GM10847 (cell line): ENCODE data around the gene TH.

ENCODE experiments used
- POLR2A ChIP-seq: IDR thresholded peaks from 2 replicates; pipeline ENCODE4 v1.6.1; 2011; ENCODE audit not compliant: insufficient read length; ENCODE audit errors: extremely low read depth

TH gene

DNA sequence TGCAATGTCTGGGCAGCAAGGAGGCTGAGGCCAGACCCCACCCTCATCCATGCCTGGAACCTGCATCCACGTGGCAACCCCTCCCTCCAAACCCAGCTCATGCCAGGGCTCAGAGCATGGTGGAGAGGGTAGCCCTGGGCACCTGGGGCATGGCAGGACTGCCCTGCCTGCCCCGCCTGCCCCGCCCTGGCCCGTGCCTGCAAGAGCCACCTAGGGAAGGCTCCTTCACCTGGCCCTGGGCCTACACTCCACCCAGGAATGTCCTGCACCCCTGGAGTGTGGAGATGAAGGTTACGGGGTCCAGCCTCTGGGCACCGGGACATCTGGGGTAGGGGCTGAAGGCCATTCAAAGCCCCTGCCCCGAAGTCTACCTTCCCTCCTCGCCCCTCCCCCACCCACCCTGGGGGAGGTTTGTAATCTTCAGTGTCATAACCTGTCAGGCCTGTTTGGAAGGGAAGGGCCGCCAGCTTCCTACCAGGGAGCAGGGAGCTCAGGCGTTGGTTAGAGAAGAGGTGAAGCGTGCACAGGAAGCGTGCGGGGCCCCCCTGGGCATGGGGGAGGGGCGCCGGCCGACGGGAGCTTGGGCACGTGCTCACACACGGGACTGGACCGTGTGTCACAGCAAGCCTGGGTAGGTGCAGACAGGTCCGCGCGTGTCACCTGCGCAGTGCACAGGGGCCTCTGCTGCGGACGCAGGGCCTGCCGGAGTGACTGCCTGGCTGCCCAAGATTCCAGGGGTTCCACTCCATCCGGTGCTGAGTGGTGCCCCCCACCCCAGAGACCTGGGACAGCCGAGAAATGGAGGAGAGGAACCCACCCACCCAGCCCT, 30.7 kb upstream of the TH start:
- no peak for TF ChIP-seq POLR2A

DNA sequence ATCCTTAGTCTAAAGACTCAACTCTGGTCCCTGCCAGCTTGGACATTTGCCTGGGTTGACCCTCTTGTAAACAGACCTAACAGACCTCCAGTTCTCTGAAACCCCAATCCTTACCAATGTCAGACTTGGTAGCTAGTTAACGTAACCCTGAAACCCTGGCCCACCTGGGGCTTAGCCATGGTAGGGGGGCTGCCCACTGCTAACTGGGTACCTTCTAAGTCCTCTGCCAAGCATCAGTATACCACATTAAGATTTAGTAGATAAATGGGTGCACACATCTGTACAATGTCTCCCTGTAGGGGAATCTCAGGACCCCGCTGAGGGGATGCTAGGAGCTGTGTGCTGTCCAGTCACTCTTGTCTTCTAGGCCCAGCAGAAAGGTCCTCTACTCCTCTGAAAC, 29.9 kb upstream of the TH start:
- no peak for TF ChIP-seq POLR2A

DNA sequence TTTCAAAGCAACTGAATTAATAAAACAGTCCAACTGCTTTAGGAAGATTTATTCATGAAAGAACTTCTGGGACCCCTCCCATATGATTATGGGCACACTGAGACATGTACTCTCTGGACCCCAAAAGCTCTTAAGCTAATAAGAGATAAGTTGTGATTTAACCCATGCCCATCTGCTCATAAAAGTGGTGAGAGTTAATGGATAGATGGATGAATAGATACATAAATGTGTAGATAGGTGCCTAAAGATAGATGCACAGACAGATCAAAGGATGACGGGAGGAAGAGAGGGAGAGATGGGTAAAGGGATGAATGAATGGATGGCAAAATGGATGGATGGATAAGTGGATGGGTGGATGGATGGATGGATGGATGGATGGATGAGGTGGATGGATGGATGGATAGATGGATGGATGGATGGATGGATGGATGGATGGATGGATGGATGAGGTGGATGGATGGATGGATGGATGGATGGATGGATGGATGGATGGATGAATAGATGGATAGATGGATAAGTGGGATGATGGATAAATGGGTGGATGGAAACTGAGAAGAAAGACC, 29.4 kb upstream of the TH start:
- TF ChIP-seq POLR2A = no peak

DNA sequence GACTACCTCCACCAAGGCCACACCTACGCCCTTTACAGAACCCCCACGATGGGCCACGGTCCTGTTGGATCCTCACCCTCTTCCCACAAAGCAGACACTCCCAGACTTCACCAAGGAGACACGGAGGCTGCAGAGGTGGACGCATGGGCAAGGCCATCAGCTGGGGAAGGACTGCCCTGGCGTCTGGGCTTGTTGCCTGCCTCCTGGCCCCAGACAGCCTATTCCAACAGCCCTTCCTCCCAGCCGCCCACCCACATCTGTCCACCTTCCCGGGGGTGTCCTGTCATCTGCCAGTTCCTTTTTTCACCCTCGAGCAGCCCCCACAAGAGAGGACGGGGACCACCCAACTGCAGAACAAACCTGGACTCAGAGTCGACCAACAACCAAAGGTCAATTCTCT, 28.9 kb upstream of the TH start:
- TF ChIP-seq POLR2A = no peak

DNA sequence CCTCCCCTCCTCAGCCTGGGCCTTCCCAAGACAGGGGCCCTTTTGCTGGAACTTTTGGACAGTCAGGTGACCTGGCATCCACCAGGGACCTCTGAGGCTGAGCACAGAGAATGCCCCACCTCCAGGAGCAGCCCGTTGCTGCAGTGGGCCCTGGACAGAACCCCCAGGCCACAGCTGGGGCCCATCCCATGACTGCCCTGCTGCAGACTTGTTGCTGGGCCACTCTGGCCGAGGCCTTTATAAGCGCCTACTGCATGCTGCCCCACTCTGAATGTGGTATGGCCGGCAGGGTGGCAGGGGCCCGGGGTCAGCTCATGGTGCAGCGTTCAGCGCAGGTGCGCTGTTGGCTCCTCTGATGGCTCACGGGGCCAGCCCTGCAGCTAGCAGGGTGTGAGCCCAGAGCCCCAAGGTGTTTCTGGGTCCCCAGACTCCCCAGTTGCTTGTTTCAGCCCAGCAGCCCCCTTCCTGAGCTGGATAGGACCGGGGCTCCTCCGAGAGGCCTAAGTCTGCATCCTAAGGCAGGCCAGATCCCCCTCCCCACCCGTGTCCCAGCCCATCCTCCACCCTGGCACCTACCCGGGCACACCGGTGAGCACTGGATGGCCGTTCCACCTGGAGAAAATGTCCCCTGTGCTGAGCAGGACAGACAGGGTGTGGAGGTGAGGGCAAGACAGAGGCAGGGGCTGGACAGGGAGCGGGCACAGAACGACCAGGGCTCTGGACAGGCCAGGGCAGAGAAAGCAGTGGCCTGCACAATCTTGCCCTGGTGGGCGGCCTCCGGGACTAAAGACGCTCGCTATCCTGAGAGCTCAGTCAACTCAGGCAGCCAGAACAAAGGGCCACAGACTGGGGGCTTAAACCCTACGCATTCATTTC, 28.1 kb upstream of the TH start:
- TF ChIP-seq POLR2A = no peak

DNA sequence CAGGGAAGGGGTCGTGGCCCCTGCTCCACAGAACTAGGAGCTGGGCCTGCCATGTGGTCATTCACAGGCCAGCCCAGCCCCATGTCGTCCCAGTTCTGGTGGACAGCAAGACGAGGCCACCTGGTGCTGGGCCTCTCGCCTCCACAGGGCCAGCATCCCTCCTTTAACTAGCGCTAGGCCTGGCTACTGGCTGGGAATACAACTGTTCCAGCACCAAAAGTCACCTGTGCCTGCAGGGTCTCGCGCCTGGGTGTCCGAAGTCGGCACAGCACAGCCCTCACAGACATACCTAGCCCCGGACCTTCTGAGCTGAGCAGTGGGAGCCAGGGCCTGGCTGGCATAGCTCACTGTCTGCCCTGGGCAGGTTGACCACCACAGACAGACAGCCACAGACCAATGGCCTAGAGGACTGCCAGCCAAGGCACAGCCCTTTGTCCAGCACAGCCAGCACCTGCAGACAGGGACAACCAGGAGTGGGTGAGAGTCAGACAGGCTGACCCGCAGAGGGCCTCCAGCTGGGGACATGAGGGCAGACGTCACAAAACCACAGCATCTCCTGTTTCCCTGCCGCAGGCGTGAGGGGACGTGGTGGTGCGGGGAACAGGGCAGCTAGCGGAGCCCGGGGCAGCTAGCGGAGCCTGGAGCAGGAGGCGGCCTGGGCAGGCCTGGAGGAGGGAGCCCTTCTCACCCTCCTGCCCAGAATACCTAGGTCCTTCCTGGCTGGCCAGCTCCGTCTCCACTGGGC, 27.2 kb upstream of the TH start:
- no peak for TF ChIP-seq POLR2A

DNA sequence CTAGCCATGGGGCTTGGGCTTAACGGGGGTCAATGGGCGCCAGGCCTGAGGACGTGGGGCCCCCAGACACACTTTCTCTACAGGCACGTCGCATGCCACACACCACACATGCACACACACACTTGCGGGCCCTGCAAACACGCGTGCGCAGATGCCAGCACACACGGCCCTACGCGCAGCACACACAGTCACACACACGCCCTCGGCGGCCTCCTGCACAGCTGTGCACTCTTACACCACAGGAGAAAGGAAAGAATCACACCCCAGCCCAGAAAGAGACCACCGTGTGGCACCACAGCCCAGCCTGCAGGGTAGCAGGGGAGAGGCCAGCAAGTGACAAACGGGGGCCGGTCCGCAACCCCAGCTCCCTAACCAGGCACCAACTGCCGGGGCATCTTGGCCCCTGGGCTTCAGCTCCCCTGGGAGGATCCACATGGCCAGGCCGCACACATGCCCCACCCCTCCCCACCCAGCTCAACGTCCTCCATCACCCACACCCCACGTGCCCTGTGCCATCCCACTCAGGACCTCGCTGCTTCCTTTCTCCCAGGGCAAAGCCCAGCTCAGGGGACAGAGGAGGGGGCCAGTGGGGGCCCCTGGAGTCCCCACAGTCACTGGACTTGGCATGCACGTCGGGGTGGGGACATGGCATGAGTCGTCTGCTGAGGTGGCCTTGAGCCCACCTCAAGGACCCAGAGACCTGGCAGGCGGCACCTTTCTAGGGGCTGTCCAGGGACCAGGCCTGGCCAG, 26.3 kb upstream of the TH start:
- no peak for TF ChIP-seq POLR2A

DNA sequence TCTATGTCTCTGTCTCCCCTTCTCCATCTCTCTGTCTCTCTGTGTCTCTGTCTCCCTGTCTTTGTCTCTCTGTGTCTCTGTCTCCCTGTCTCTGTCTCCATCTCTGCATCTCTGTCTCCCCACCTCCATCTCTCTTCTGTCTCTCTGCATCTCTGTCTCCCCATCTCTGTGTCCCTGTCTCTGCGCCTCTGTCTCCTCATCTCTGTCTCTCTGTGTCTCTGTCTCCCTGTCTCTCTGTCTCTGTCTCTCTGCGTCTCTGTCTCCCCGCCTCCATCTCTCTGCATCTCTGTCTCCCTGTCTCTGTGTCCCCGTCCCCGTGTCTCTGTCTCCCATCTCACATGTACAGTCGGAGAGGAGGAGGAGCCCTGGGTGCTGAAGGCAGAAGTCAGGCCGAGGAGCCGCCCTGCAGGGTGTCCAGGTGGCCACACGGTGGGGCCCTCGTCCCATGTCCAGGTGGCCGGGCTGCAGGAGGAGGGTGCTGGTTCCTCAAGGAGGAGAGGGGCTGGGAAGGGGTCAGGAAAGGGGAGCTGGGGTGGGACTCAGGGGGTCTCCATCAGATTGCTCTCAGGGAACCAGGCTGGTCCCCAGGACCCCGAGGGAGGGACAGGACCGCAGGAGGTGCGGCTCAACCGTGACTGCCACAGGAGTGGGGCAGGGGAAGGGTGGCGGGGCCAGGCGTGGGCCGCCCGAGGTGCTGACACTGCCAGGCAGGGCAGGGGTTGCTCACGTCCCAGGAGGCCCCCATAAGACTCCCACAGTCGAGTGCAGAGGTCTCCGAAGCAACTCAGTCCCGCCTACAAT, 25.6 kb upstream of the TH start:
- no peak for TF ChIP-seq POLR2A

DNA sequence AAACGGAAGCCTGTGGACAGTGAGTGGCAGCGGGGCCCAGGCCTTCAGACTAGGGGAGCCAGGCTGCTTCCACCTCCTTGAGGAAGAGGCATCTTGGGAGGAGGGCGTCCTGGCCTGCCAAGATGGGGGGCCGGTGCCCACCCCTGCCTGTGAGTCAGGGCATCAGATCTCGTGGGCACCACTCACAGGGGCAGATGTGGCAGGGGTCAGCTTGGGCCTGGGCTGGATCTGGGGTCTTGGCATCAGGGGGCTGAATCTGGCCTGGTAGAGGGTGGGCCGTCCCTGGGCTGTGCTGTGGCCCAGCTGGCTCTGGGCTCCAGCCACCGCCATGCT, 24.1 kb upstream of the TH start:
- no peak for TF ChIP-seq POLR2A

DNA sequence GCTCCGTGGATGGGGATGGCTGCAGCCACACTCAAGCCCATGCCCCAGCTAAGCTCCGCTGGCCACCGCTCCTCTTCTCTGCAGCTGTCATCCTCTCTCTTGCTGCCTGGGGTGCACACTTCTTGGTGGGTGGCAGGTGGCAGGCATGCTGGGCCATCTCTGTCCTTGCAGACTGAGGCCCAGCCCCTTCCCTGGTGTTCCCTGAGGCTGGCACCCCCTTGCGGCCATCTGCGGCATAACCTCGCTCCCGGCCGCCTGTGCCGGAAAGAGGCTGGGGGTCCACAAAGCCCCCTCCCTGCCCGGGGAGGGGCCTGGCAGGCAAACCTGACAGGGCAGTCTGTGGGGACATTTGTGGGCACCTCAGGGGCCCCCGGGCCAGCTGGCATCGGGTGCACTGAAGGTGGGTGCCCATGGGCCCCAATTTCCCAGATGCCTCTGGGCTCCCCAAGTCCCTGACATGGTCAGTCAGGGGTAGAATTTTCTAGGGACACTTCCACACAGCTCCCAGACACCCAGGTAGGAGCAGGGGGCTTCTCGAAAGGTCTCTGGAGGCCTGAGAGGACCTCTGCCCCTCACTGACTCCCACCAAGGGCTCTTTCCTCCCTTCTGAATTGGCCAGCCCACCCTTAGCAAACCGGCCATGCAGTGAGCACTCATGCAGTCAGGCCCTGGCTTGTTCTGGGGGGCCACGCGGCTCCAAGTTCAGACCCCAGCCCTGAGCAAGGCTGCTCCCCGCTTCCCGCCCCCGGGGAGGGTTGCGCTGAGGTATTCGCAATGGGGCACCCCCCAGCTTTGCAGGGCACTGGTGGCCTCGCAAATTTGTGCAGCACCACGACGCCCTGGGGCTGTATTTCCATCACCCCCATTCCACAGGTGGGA, 23.5 kb upstream of the TH start:
- no peak for TF ChIP-seq POLR2A

DNA sequence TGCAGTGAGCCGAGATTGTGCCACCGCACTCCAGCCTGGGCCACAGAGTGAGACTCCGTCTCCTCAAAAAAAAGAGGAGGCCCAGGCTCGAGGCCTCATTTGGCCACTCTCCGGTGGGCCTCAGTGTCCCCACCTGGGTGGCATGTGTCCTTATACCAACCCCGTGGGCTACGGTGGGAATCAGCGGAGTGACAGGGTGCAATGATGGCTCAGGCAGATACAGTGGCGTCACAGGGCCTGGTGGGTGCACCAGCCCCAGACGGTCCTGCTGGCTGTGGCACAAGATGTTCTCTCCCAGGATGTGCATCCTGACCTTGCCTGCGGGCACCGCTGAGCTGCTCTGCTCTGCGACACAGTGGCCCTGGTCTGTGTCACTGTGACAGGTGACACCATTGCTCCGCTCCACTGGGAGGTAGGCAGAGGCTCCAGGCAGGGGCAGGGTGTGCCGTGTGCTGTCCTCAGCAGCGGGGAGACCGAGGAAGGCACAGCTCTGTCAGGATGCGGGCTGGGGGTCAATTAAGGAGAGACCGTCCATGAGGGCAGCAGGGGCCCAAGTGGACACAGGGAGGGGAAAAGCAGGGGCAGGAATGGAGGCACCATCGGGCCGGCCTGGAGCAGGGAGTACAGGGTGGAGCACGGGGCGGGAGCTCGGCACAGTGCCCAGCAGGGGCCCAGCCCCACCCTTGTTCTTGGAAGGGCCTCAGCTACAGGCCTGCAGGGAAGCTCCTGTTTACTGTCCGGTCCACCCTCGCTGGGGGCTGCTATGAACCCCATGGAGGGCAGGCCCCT, 21.7 kb upstream of the TH start:
- TF ChIP-seq POLR2A = no peak

DNA sequence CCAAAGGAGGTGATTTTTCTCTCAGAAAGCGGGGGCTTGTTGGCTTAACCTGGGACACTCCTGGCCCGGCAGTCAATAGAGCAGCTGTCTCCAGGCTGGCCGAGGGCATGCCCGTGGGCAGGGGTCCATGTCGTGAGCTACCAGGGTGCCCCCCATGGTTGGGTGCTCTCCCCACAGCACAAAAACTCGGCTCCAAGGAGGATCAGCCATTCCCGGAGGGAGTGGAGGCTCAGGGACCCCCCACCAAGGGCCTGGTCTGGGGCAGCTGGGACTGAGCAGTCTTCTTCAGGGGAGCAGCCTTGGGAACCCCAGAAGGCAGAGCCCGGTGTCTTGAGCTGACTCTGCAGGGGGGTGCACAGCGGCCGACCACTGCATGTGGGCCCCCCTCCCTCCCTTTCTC, 20.8 kb upstream of the TH start:
- no peak for TF ChIP-seq POLR2A

DNA sequence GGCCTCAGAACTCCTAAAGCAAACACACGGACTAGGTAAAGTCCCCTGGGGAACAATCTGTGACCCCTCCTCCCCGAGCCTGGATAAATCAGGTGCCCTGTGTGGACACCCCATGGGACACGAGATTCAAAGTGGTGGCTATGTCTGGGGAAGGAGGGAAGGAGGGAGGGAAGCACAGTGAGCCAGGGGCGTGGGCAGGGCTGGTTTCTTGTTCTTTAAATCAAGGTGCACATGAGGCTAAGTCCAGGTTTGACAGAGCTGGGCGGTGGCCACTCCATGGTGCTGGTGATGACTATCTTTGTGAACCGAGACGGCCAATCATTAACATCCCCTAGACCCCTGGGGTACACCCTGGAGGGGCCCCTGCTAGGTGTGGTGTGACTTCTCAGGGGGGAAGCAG, 20.3 kb upstream of the TH start:
- TF ChIP-seq POLR2A = no peak
